Natural killer cell (primary cell): ENCODE data around the gene NCAM1. TPM values are rescaled to one million over a fixed set of nuclear protein-coding genes. Genes with fewer than 3 reads are reported as not detected.

ENCODE experiments used
- ATAC-seq, 3 donors: fragments of 150-1000 bp in 2 of 3; fragments of 200-7000 bp in 1 of 3; cut with Tn5 transposase; 1 replicate in 1 of 3; 2 replicates in 2 of 3; pipeline ENCODE4 v1.10.0; 2021; ENCODE audit warnings: mild to moderate bottlenecking in 2 of 3, moderate library complexity in 2 of 3
- DNase-seq, 2 donors: peaks; one replicate each; pipeline versions ENCODE4 v3.0.0 to v3.0.0-alpha.2; 2013 to 2021; ENCODE audit warnings: mixed read lengths in 1 of 2
- H3K27ac ChIP-seq: one replicate; pipeline ENCODE4 v1.5.1; 2013; ENCODE audit warnings: mild to moderate bottlenecking, low read length
- H3K27me3 ChIP-seq: one replicate; pipeline ENCODE4 v1.6.1; 2013; ENCODE audit warnings: low read length; ENCODE audit not compliant: control insufficient read depth, insufficient read depth
- H3K36me3 ChIP-seq: one replicate; pipeline ENCODE4 v1.6.1; 2013; ENCODE audit warnings: low read length; ENCODE audit not compliant: control insufficient read depth, insufficient read depth
- H3K4me1 ChIP-seq: one replicate; pipeline ENCODE4 v1.6.1; 2013; ENCODE audit warnings: low read length; ENCODE audit not compliant: control insufficient read depth, insufficient read depth
- H3K4me3 ChIP-seq: one replicate; pipeline ENCODE4 v1.5.1; 2013; ENCODE audit warnings: low read length
- H3K9me3 ChIP-seq: one replicate; pipeline ENCODE4 v1.6.1; 2013; ENCODE audit warnings: low read length; ENCODE audit not compliant: control insufficient read depth, insufficient read depth
- H3K27ac Mint-ChIP-seq, 2 donors: one replicate each; pipeline ENCODE4 v1.8.0; 2022; ENCODE audit warnings: mild to moderate bottlenecking in 2 of 2, mixed read lengths in 2 of 2, moderate library complexity in 1 of 2
- H3K27me3 Mint-ChIP-seq, 2 donors: one replicate each; pipeline ENCODE4 v1.8.0; 2022; ENCODE audit warnings: low read depth in 2 of 2, mixed read lengths in 2 of 2
- H3K36me3 Mint-ChIP-seq: one replicate; pipeline ENCODE4 v1.8.0; 2022; ENCODE audit warnings: mixed read lengths
- H3K4me1 Mint-ChIP-seq, 2 donors: one replicate each; pipeline ENCODE4 v1.8.0; 2022; ENCODE audit warnings: mixed read lengths in 2 of 2
- H3K4me3 Mint-ChIP-seq: one replicate; pipeline ENCODE4 v1.8.0; 2022; ENCODE audit warnings: mild to moderate bottlenecking, moderate library complexity, mixed read lengths
- H3K9me3 Mint-ChIP-seq, 2 donors: one replicate each; pipeline ENCODE4 v1.8.0; 2022; ENCODE audit warnings: mixed read lengths in 2 of 2
- WGBS: methylation state at CpG from one replicate; pipeline ENCODE4 v1.1.7; 2013; ENCODE audit warnings: missing lambda C conversion rate; ENCODE audit not compliant: insufficient coverage; 5-methylcytosine and 5-hydroxymethylcytosine counted together
- intact Hi-C: fragments of 100-400 bp; cut with micrococcal nuclease; formaldehyde crosslinking; loops from one replicate; pipeline ENCODE4 v1.14.2; 2022
- total RNA-seq, 4 donors: library from RNA; stranded (reverse); fragments of 120-200 nt in 1 of 4; gene quantifications; one replicate each; pipeline versions ENCODE4 v1.2.3 to v1.2.4, GENCODE V29; 2013 to 2022
- TF ChIP-seq, protein P1 (sequence below): fragments of 200-600 bp; IDR thresholded peaks from one replicate; pipeline ENCODE4 v1.8.0; 2022; ENCODE audit warnings: antibody characterized with exemption

Gene NCAM1
- total RNA-seq, 3 donors from 2014 or later (not counting 1 experiment from before 2014, with no cell fraction given), result 129 to 208 (median 187) TPM

DNA sequence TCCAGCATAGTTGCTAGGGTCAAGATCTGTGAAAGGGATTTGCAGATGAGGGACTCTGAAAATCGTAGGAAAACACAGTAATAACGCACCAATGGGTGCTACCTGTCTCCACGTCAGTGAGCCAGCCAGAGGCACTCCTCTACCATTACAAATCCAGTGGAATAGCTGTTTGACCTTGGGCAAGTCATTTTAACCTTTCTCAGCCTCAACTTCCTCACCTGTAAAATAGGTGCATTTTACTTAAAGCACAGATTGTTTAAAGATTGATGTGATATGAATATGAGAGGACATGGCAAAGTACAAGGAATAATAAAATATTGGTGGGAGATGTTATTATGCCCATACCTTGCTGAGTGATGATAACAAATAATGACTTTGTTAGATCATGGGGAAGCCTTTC is 205.1 kb downstream of the NCAM1 start:
- Mint-ChIP-seq H3K27ac (no peak overlapping the region), H3K27me3 (no peaks in the 10 kb centered on the region), H3K4me3 (no peak overlapping the region), H3K9me3 (no peaks in the 10 kb centered on the region), H3K36me3 (no peaks in the 10 kb centered on the region), H3K4me1 (peaks cover 40 to 44% of the 10 kb centered on the region in 2 donors)
- H3K27ac ChIP-seq, result no peak overlapping the region
- no peak for DNase-seq
- H3K9me3 ChIP-seq, result no peaks in the 10 kb centered on the region
- H3K4me3 ChIP-seq, result no peak overlapping the region
- H3K36me3 ChIP-seq, result peaks cover 3% of the 10 kb centered on the region
- intact Hi-C loops, result no loop called here
- H3K27me3 ChIP-seq, result no peaks in the 10 kb centered on the region
- TF ChIP-seq, protein P1, sequence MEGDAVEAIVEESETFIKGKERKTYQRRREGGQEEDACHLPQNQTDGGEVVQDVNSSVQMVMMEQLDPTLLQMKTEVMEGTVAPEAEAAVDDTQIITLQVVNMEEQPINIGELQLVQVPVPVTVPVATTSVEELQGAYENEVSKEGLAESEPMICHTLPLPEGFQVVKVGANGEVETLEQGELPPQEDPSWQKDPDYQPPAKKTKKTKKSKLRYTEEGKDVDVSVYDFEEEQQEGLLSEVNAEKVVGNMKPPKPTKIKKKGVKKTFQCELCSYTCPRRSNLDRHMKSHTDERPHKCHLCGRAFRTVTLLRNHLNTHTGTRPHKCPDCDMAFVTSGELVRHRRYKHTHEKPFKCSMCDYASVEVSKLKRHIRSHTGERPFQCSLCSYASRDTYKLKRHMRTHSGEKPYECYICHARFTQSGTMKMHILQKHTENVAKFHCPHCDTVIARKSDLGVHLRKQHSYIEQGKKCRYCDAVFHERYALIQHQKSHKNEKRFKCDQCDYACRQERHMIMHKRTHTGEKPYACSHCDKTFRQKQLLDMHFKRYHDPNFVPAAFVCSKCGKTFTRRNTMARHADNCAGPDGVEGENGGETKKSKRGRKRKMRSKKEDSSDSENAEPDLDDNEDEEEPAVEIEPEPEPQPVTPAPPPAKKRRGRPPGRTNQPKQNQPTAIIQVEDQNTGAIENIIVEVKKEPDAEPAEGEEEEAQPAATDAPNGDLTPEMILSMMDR, result no peak
- H3K4me1 ChIP-seq, result no peaks in the 10 kb centered on the region
- ATAC-seq, result no peak
- 83% methylated on average over 3 of the region's 3 CpGs for WGBS

DNA sequence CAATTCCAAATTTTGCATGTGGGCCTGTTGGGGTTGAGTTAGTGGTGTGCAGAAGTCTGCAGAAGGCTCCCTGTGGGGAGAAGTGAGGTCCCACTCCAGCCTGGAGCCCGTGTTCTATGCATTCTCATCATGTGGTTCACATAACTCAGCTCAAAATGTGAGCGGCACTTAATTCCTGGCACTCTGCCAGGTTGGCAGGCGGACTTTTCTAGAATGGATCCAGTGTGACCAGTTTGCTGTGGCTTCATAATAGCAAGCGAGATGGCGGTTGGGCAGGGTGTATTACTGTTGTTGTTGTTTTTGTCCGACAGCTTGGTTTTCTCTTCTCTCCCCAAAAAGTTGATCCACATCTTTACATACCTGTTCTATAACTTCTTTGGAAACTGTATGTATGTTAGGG is 206.4 kb downstream of the NCAM1 start:
- TF ChIP-seq, protein P1, result no peak
- peaks cover 3% of the 10 kb centered on the region for H3K36me3 ChIP-seq
- Mint-ChIP-seq H3K27me3 (no peaks in the 10 kb centered on the region), H3K9me3 (no peaks in the 10 kb centered on the region), H3K4me3 (no peak overlapping the region), H3K4me1 (peaks cover 35 to 43% of the 10 kb centered on the region in 2 donors), H3K36me3 (no peaks in the 10 kb centered on the region), H3K27ac (no peak overlapping the region)
- ATAC-seq (no peak), DNase-seq (no peak)
- intact Hi-C loops, result no loop called here
- H3K4me1 ChIP-seq, result no peaks in the 10 kb centered on the region
- H3K4me3 ChIP-seq, result no peak overlapping the region
- no peak overlapping the region for H3K27ac ChIP-seq
- no peaks in the 10 kb centered on the region for H3K9me3 ChIP-seq
- WGBS, result 70% methylated on average over 3 of the region's 6 CpGs
- no peaks in the 10 kb centered on the region for H3K27me3 ChIP-seq

DNA sequence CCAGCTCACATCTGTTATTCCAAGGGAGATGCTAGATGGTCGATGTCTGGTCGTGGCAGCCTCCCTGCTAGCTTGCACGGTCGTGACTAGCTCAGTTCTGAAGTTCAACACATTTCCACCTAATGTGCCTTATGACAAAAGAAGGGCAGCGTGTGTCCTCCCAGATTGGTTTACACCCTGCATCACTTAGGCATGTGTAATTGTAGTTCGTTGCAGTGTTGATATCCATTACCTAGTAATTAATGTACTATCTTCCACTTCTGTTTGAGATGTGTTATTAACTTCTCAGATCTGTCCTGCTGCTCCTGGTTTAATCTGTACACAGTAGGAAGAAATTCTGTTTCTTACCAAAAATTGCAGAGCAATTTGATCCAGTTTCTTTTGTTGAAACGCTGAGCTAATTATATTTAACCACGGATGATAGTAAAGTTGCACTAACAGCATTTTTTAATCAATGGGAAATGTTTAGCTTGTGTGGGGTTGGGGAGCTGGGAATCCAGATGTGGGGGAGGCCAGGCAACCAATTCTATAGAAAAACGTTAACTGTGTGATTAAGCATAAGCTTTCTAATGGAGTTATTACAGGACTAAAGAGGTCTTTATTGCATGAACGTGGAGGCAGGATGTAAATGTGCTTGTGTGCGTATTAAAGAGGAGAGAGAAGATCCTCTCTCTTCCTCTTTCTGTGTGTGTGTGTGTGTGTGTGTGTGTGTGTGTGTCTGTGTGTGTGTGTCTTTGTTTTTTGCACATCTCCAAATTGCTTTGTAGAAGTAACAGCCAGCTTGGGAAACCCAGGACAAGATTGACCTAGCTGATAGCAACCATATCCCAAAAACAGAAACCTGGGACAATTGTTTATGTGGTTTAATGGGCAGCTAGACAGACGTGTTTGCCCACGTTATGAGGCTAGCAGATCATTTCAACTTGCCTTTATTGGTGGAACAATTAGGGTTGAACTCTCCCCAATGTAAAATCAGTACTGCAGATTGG is 207.4 kb downstream of the NCAM1 start:
- Mint-ChIP-seq H3K27me3 (no peaks in the 10 kb centered on the region), H3K9me3 (no peaks in the 10 kb centered on the region), H3K36me3 (no peaks in the 10 kb centered on the region), H3K27ac (no peak overlapping the region), H3K4me3 (no peak overlapping the region), H3K4me1 (peaks cover 24 to 33% of the 10 kb centered on the region in 2 donors)
- no peaks in the 10 kb centered on the region for H3K27me3 ChIP-seq
- H3K4me3 ChIP-seq, result no peak overlapping the region
- WGBS, result 71% methylated on average over 10 of the region's 13 CpGs
- TF ChIP-seq, protein P1, result no peak
- H3K27ac ChIP-seq, result no peak overlapping the region
- H3K4me1 ChIP-seq, result no peaks in the 10 kb centered on the region
- H3K36me3 ChIP-seq, result peaks cover 3% of the 10 kb centered on the region
- H3K9me3 ChIP-seq, result no peaks in the 10 kb centered on the region
- intact Hi-C loops, result no loop called here
- ATAC-seq (no peak), DNase-seq (no peak)
